OCI-LY1 (cell line): ENCODE measurements around the gene LTBP1.

Source experiments
- H2AFZ ChIP-seq: fragments of 200-600 bp; sonication (generic), shearing (Covaris generic); 2 replicates; pipeline ENCODE4 v1.6.0; 2014; ENCODE audit warnings: antibody characterized with exemption, mild to moderate bottlenecking, low read length
- H3F3A ChIP-seq: fragments of 200-600 bp; sonication (generic), shearing (Covaris generic); 2 replicates; pipeline ENCODE4 v1.6.0; 2014; ENCODE audit warnings: mild to moderate bottlenecking, antibody characterized with exemption, low read length, moderate library complexity; ENCODE audit not compliant: insufficient read depth
- H3K27ac ChIP-seq: fragments of 200-600 bp; sonication (generic); 2 replicates; pipeline ENCODE4 v1.5.1; 2014; ENCODE audit warnings: low read length, mixed run types, mild to moderate bottlenecking, low read depth; ENCODE audit not compliant: poor library complexity, severe bottlenecking
- H3K27me3 ChIP-seq: fragments of 200-600 bp; sonication (generic); 2 replicates; pipeline ENCODE4 v1.6.0; 2014; ENCODE audit warnings: antibody characterized with exemption, mild to moderate bottlenecking, low read length, moderate library complexity; ENCODE audit not compliant: insufficient read depth
- H3K36me3 ChIP-seq: fragments of 200-600 bp; sonication (generic); 2 replicates; pipeline ENCODE4 v1.6.1; 2014; ENCODE audit warnings: mild to moderate bottlenecking, antibody characterized with exemption, low read length, moderate library complexity, mixed read lengths; ENCODE audit not compliant: insufficient read depth
- H3K4me1 ChIP-seq: fragments of 200-600 bp; sonication (generic); 2 replicates; pipeline ENCODE4 v1.5.1; 2014; ENCODE audit warnings: mild to moderate bottlenecking, low read length, moderate library complexity; ENCODE audit not compliant: insufficient read depth, severe bottlenecking
- H3K4me2 ChIP-seq: fragments of 200-600 bp; sonication (generic), shearing (Covaris generic); 2 replicates; pipeline ENCODE4 v1.6.1; 2014; ENCODE audit warnings: low read length
- H3K4me3 ChIP-seq: fragments of 200-600 bp; sonication (generic); 2 replicates; pipeline ENCODE4 v1.5.1; 2014; ENCODE audit warnings: low read length, low read depth, mild to moderate bottlenecking, mixed read lengths; ENCODE audit not compliant: poor library complexity, severe bottlenecking
- H3K79me2 ChIP-seq: fragments of 200-600 bp; shearing (Covaris generic); 2 replicates; pipeline ENCODE4 v1.6.1; 2016; ENCODE audit warnings: mixed run types, low read length, mixed read lengths; ENCODE audit not compliant: insufficient read depth
- H3K9ac ChIP-seq: fragments of 200-600 bp; sonication (generic), shearing (Covaris generic); 2 replicates; pipeline ENCODE4 v1.6.1; 2014; ENCODE audit warnings: mild to moderate bottlenecking, low read length, mixed read lengths
- H3K9me2 ChIP-seq: fragments of 200-600 bp; sonication (generic), shearing (Covaris generic); 2 replicates; pipeline ENCODE4 v1.6.1; 2014; ENCODE audit warnings: low read depth, mild to moderate bottlenecking, low read length, mixed read lengths
- H3K9me3 ChIP-seq: fragments of 200-600 bp; shearing (Covaris generic); 2 replicates; pipeline ENCODE4 v1.6.1; 2014; ENCODE audit warnings: low read length, mixed read lengths
- H4K20me1 ChIP-seq: fragments of 200-600 bp; sonication (generic), shearing (Covaris generic); 2 replicates; pipeline ENCODE4 v1.6.0; 2016; ENCODE audit warnings: mild to moderate bottlenecking, low read length; ENCODE audit not compliant: insufficient read depth
- EZH2 ChIP-seq: fragments of 200-600 bp; sonication (generic), shearing (Covaris generic); IDR thresholded peaks from 2 replicates; pipeline ENCODE4 v1.8.0; 2017; ENCODE audit warnings: borderline replicate concordance, mixed run types, mild to moderate bottlenecking, antibody characterized with exemption, low read length, moderate library complexity, mixed read lengths
- TF ChIP-seq, protein P1 (sequence below): fragments of 200-600 bp; sonication (generic), shearing (Covaris generic); IDR thresholded peaks from 2 replicates; pipeline ENCODE4 v1.5.1; 2017; ENCODE audit warnings: mild to moderate bottlenecking, antibody characterized with exemption, low read length, moderate library complexity, mixed read lengths

The LTBP1 gene

GRCh38 chr2:33277002-33277426 lies 330.3 kb downstream of the LTBP1 start:
- H3K27ac ChIP-seq: no peak overlapping the region

DNA sequence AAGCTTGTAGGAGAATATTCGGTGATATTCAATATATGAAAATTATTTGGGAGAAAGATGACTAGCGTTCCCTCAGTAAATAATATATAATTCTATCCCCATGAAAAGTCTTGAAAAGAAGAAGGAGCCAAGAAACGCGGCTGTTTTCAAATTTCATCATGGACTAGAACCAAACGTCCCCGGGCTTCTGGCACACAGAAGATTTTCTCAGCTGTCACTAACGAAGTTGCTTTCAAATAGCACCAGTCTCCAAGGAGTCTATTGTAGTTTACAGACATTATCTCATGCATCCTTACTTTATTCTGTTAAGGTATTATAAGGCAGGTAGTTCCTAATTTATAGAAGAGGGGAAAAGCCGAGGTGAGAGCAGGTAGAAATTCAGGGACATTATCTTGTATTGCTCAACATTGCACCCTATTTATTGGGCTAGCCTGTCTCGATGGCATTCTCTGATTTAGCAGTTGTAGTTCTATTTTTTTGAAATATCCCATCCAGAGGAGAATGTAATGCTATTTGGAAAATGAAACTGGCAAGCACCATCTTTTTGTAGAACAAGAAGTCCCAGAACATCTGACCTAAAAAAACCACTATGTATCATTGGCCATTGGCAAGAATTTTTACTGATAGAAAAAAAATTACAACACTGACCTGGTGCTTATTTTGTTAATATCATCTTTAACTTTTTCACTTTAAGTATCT lies 331.6 kb downstream of the LTBP1 start:
- Histone ChIP-seq H4K20me1 (no peaks in the 10 kb centered on the region), H3K27ac (no peak overlapping the region), H3K36me3 (peaks cover 93% of the 10 kb centered on the region), H3K9ac (no peak overlapping the region), H3F3A (no peaks in the 10 kb centered on the region), H3K4me2 (no peak overlapping the region), H3K79me2 (no peaks in the 10 kb centered on the region), H2AFZ (no peak overlapping the region), H3K27me3 (no peaks in the 10 kb centered on the region), H3K4me1 (no peaks in the 10 kb centered on the region), H3K4me3 (no peak overlapping the region), H3K9me3 (no peaks in the 10 kb centered on the region), H3K9me2 (no peaks in the 10 kb centered on the region)
- no peak for TF ChIP-seq EZH2
- TF ChIP-seq, protein P1, sequence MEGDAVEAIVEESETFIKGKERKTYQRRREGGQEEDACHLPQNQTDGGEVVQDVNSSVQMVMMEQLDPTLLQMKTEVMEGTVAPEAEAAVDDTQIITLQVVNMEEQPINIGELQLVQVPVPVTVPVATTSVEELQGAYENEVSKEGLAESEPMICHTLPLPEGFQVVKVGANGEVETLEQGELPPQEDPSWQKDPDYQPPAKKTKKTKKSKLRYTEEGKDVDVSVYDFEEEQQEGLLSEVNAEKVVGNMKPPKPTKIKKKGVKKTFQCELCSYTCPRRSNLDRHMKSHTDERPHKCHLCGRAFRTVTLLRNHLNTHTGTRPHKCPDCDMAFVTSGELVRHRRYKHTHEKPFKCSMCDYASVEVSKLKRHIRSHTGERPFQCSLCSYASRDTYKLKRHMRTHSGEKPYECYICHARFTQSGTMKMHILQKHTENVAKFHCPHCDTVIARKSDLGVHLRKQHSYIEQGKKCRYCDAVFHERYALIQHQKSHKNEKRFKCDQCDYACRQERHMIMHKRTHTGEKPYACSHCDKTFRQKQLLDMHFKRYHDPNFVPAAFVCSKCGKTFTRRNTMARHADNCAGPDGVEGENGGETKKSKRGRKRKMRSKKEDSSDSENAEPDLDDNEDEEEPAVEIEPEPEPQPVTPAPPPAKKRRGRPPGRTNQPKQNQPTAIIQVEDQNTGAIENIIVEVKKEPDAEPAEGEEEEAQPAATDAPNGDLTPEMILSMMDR: no peak

More at GRCh38 chr2:33277002-33277426, 330.3 kb downstream of the LTBP1 start:
- no peaks in the 10 kb centered on the region for H4K20me1 ChIP-seq
- no peaks in the 10 kb centered on the region for H3K9me3 ChIP-seq
- peaks cover 92% of the 10 kb centered on the region for H3K36me3 ChIP-seq
- no peak overlapping the region for H3K9ac ChIP-seq
- no peaks in the 10 kb centered on the region for H3K27me3 ChIP-seq
- no peak overlapping the region for H3K4me3 ChIP-seq
- no peak overlapping the region for H3K4me2 ChIP-seq
- H3K79me2 ChIP-seq: no peaks in the 10 kb centered on the region
- no peaks in the 10 kb centered on the region for H3F3A ChIP-seq
- H3K9me2 ChIP-seq: no peaks in the 10 kb centered on the region
- TF ChIP-seq, protein P1: no peak
- TF ChIP-seq EZH2: no peak
- peaks cover 8% of the 10 kb centered on the region for H3K4me1 ChIP-seq
- no peak overlapping the region for H2AFZ ChIP-seq

GRCh38 chr2:33284287-33284686 lies 337.5 kb downstream of the LTBP1 start:
- H3K36me3 ChIP-seq: peaks cover 83% of the 10 kb centered on the region

More at GRCh38 chr2:33284287-33284686, 337.5 kb downstream of the LTBP1 start:
- no peak overlapping the region for H3K4me2 ChIP-seq
- no peaks in the 10 kb centered on the region for H3K27me3 ChIP-seq
- H4K20me1 ChIP-seq: no peaks in the 10 kb centered on the region
- no peak overlapping the region for H3K27ac ChIP-seq
- H3K9me3 ChIP-seq: no peaks in the 10 kb centered on the region
- no peaks in the 10 kb centered on the region for H3K79me2 ChIP-seq
- no peak overlapping the region for H3K9ac ChIP-seq
- no peaks in the 10 kb centered on the region; the same call in 1 of the 2 replicates for H3F3A ChIP-seq
- H2AFZ ChIP-seq: no peak overlapping the region
- no peak overlapping the region for H3K4me3 ChIP-seq
- H3K4me1 ChIP-seq: no peaks in the 10 kb centered on the region
- H3K9me2 ChIP-seq: no peaks in the 10 kb centered on the region
- no peak for TF ChIP-seq EZH2
- TF ChIP-seq, protein P1: no peak
